Thyroid gland (tissue), 4 donors: ENCODE measurements around the gene SLC35G3. TPM values are rescaled to one million over a fixed set of nuclear protein-coding genes. Genes with fewer than 3 reads are reported as not detected.
"Not testable (repeated sequence)": the region's sequence is repeated elsewhere in the genome, so short reads cannot be mapped to it uniquely, and the experiment has no call there.

ENCODE experiments used
- DNase-seq, 2 donors: peaks; one replicate each; pipeline ENCODE4 v3.0.0-alpha.2; 2019
- H3K27ac ChIP-seq, 3 donors: fragments of 200-600 bp; sonication (generic); 1 replicate in 2 of 3; 2 replicates in 1 of 3; pipeline ENCODE4 v1.5.1; 2016 to 2019; ENCODE audit warnings: mild to moderate bottlenecking in 1 of 3, moderate library complexity in 1 of 3
- H3K27me3 ChIP-seq: fragments of 200-600 bp; sonication (generic); one replicate; pipeline ENCODE4 v1.5.1; 2019
- H3K36me3 ChIP-seq, 2 donors: fragments of 200-600 bp; sonication (generic); one replicate each; pipeline ENCODE4 v1.5.1; 2016 to 2019
- H3K4me1 ChIP-seq, 2 donors: fragments of 200-600 bp; sonication (generic); one replicate each; pipeline ENCODE4 v1.5.1; 2017 to 2019
- H3K4me3 ChIP-seq, 3 donors: fragments of 200-600 bp; sonication (generic); replicated peaks in 1 of 3; 1 replicate in 2 of 3; 2 replicates in 1 of 3; pipeline ENCODE4 v1.5.1; 2016; ENCODE audit warnings: mild to moderate bottlenecking in 1 of 3
- H3K9me3 ChIP-seq: fragments of 200-600 bp; sonication (generic); one replicate; pipeline ENCODE4 v1.5.1; 2017
- POLR2A ChIP-seq, 2 donors: fragments of 450-650 bp; IDR thresholded peaks; one replicate each; pipeline ENCODE4 v1.6.1; 2017; ENCODE audit warnings: antibody characterized with exemption in 2 of 2, mild to moderate bottlenecking in 2 of 2, moderate library complexity in 1 of 2
- WGBS, 2 donors: methylation state at CpG; one replicate each; pipeline ENCODE4 v1.1.5; 2017; 5-methylcytosine and 5-hydroxymethylcytosine counted together
- intact Hi-C: fragments of 100-400 bp; cut with DNase I; formaldehyde crosslinking; loops from one replicate; pipeline ENCODE4 v1.15.1; 2023
- total RNA-seq, 4 donors: library from RNA; depleted of rRNA; stranded (reverse); fragments of >200 nt; gene quantifications; one replicate each; pipeline ENCODE4 v1.2.3, GENCODE V29; 2016
- TF ChIP-seq, protein P1 (sequence below), 6 experiments: fragments of 200-600 bp in 3 of 6; fragments of 450-650 bp in 3 of 6; sonication (generic) in 3 of 6; IDR thresholded peaks; one replicate each; pipeline ENCODE4 v1.5.1; 2016 to 2019; ENCODE audit warnings: antibody characterized with exemption in 6 of 6, mild to moderate bottlenecking in 2 of 6, inconsistent platforms in 1 of 6, moderate library complexity in 1 of 6

The SLC35G3 gene
- total RNA-seq, 4 donors from 2014 or later, result not detected

DNA sequence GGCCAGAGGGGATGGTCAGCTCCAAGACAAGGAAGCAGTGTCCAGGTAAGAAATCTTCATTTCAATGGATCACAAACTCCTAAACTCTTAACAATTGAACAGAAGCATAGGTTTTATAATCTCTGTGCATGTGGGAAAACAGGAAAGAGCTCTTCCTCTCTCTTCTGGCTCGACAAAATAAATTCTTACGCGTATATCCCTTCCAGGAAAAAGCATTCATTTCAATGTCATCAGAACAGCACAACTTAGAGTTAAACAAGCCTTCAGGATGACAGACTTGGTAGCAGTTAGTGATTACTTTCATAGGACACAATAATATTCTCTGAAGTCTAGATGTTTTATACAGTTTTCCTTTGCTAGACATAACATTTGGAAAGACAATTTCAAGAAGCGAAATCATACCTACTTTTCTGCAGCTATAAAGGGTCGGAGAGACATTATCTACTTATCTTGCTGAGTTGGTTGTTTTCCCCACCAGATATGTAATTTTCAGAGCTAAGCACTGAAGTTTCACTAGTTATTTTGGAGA is 19.3 kb upstream of the SLC35G3 start:
- Histone ChIP-seq H3K27me3 (no peaks in the 10 kb centered on the region), H3K4me3 (no peak overlapping the region), H3K27ac (peak overlapping the region in 1 of 3 donors; percentile 6), H3K36me3 (no peaks in the 10 kb centered on the region), H3K4me1 (no peaks in the 10 kb centered on the region), H3K9me3 (no peaks in the 10 kb centered on the region)
- intact Hi-C loops, result no loop called here
- 71 to 80% methylated on average over 5 of the region's 5 CpGs for WGBS, 2 donors
- no peak for TF ChIP-seq POLR2A (IDR thresholded peaks at IDR 0.05)
- TF ChIP-seq, protein P1, sequence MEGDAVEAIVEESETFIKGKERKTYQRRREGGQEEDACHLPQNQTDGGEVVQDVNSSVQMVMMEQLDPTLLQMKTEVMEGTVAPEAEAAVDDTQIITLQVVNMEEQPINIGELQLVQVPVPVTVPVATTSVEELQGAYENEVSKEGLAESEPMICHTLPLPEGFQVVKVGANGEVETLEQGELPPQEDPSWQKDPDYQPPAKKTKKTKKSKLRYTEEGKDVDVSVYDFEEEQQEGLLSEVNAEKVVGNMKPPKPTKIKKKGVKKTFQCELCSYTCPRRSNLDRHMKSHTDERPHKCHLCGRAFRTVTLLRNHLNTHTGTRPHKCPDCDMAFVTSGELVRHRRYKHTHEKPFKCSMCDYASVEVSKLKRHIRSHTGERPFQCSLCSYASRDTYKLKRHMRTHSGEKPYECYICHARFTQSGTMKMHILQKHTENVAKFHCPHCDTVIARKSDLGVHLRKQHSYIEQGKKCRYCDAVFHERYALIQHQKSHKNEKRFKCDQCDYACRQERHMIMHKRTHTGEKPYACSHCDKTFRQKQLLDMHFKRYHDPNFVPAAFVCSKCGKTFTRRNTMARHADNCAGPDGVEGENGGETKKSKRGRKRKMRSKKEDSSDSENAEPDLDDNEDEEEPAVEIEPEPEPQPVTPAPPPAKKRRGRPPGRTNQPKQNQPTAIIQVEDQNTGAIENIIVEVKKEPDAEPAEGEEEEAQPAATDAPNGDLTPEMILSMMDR (IDR thresholded peaks at IDR 0.05), result no peak
- no peak for DNase-seq

DNA sequence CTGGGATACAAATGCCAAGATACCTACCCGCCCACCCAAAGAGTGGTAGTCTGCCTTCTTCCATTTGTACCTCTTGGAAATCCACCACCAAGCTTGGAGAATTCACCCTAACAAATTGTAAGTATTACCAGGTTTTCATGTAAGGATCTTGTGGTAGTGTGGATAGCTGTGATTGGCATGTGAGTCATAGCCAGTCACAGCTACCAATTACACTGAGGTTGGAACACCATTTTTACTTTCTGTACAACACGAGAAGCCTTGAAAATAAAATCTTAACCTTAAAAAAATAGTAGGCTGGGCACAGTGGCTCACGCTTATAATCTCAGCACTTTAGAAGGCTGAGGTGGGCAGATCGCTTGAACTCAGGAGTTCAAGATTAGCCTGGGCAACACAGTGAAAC is 18.5 kb upstream of the SLC35G3 start:
- DNase-seq, result no peak
- 80 to 83% methylated on average over 4 of the region's 4 CpGs for WGBS, 2 donors
- H3K9me3 ChIP-seq, result no peaks in the 10 kb centered on the region
- H3K4me3 ChIP-seq, result no peak overlapping the region
- no peaks in the 10 kb centered on the region for H3K36me3 ChIP-seq
- peak overlapping the region in 1 of 3 donors; percentile 6 for H3K27ac ChIP-seq
- TF ChIP-seq, protein P1 (IDR thresholded peaks at IDR 0.05), result no peak
- no peak for TF ChIP-seq POLR2A (IDR thresholded peaks at IDR 0.05)
- intact Hi-C loops, result no loop called here
- H3K4me1 ChIP-seq, result no peaks in the 10 kb centered on the region
- no peaks in the 10 kb centered on the region for H3K27me3 ChIP-seq

DNA sequence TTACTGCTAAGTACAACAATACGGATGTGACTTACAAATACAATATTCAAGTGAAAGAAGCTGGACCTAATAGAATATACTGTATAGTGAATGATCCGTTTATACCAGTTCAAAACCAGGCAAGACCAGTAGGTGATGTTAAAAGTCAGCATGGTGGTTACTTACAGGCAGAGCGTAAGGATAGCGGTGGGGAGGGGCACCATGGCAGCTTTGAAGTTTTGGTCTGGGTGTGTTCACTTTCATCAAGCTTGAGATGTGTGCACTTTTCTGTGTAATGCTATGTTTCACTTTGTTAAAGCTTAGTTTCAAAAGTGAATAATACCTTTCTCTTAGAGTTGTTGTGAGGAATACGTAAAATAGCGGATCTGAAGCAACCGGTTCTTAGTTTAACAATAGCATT is 16.5 kb upstream of the SLC35G3 start:
- no peak overlapping the region for H3K27ac ChIP-seq
- DNase-seq, result no peak
- H3K4me3 ChIP-seq, result no peak overlapping the region
- TF ChIP-seq POLR2A (IDR thresholded peaks at IDR 0.05), result no peak
- TF ChIP-seq, protein P1 (IDR thresholded peaks at IDR 0.05), result no peak
- H3K4me1 ChIP-seq, result no peaks in the 10 kb centered on the region
- no peaks in the 10 kb centered on the region for H3K9me3 ChIP-seq
- no peaks in the 10 kb centered on the region for H3K36me3 ChIP-seq
- no peaks in the 10 kb centered on the region for H3K27me3 ChIP-seq
- intact Hi-C loops, result no loop called here
- WGBS, 2 donors, result 92 to 93% methylated on average over 7 of the region's 7 CpGs

DNA sequence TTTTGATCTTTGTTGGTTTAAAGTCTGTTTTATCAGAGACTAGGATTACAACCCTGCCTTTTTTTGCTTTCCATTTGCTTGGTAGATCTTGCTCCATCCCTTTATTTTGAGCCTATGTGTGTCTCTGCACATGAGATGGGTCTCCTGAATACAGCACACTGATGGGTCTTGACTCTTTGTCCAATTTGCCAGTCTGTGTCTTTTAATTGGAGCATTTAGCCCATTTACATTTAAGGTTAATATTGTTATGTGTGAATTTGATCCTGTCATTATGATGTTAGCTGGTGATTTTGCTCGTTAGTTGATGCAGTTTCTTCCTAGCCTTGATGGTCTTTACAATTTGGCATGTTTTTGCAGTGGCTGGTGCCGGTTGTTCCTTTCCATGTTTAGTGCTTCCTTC is 8.4 kb upstream of the SLC35G3 start:
- WGBS, 2 donors, result 81 to 90% methylated on average over 2 of the region's 2 CpGs
- H3K36me3 ChIP-seq, DNase-seq, H3K4me1 ChIP-seq, H3K9me3 ChIP-seq, H3K27me3 ChIP-seq, intact Hi-C loops, H3K27ac ChIP-seq, H3K4me3 ChIP-seq: not testable (repeated sequence)

DNA sequence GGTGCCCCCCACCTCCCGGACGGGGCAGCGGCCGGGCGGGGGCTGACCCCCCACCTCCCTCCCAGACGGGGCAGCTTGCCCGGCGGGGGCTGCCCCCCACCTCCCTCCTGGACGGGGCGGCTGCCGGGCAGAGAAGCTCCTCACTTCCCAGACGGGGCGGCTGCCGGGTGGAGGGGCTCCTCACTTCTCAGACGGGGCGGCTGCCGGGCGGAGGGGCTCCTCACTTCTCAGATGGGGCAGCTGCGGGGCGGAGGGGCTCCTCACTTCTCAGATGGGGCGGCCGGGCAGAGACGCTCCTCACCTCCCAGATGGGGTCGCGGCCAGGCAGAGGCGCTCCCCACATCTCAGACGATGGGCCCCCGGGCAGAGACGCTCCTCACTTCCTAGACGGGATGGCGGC is 869 bp upstream of the SLC35G3 start:
- WGBS, 2 donors, result 95 to 100% methylated on average over 2 to 13 of the region's 31 CpGs
- H3K27me3 ChIP-seq, H3K4me1 ChIP-seq, H3K27ac ChIP-seq, intact Hi-C loops, DNase-seq, H3K36me3 ChIP-seq, H3K9me3 ChIP-seq, H3K4me3 ChIP-seq: not testable (repeated sequence)

DNA sequence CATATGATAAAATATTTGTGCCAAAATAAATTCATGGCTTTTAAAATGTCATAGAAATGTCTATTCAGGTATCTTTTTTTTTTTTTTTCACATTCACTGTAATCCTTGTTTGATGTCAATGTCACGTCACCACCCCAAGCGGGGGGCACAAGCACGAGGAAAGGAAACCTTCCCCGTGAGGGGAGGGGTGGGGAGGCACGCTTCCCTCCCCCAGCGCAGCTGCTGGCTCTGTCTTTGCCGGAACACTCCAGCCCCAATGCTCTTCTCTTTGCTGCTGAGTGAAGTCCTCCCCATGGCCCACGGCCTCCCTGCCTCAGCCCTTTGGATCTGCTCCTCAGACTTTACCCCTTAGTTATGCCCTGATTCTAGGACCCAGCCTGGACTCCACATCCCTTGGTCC is 1.5 kb downstream of the SLC35G3 start:
- H3K4me3 ChIP-seq, result no peak overlapping the region
- no peaks in the 10 kb centered on the region for H3K27me3 ChIP-seq
- H3K27ac ChIP-seq, result no peak overlapping the region
- WGBS, 2 donors, result 85 to 86% methylated on average over 8 of the region's 8 CpGs
- no peak for TF ChIP-seq POLR2A (IDR thresholded peaks at IDR 0.05)
- TF ChIP-seq, protein P1 (IDR thresholded peaks at IDR 0.05), result no peak
- no peaks in the 10 kb centered on the region for H3K9me3 ChIP-seq
- intact Hi-C loops, result no loop called here
- H3K4me1 ChIP-seq, result no peaks in the 10 kb centered on the region
- H3K36me3 ChIP-seq, result no peaks in the 10 kb centered on the region
- no peak for DNase-seq
